Cerebellar nuclear complex (tissue), 1 donor: ENCODE data around the gene VEGFA.

Experiments
- DNase-seq, 2 experiments: peaks; one replicate each; lab custom pipeline; 2025; lab: John Stamatoyannopoulos, UW

VEGFA gene

GRCh38 chr6:43821101-43821886 is 51.3 kb downstream of the VEGFA start:
- no peak for DNase-seq

- no peak for DNase-seq
Measured at GRCh38 chr6:43823390-43823789, 53.4 kb downstream of the VEGFA start.

GRCh38 chr6:43823879-43824702 is 54.1 kb downstream of the VEGFA start:
- DNase-seq: no peak

GRCh38 chr6:43824703-43825064 is 54.7 kb downstream of the VEGFA start:
- no peak for DNase-seq

GRCh38 chr6:43825187-43826115 is 55.4 kb downstream of the VEGFA start:
- no peak for DNase-seq

- no peak for DNase-seq
Measured at GRCh38 chr6:43826730-43827129, 56.7 kb downstream of the VEGFA start.

GRCh38 chr6:43827898-43828297 is 57.9 kb downstream of the VEGFA start:
- DNase-seq: no peak

GRCh38 chr6:43828711-43829110 is 58.7 kb downstream of the VEGFA start:
- DNase-seq: no peak

- DNase-seq: no peak
Measured at GRCh38 chr6:43829470-43829869, 59.5 kb downstream of the VEGFA start.

GRCh38 chr6:43830775-43831174 is 60.8 kb downstream of the VEGFA start:
- no peak for DNase-seq

GRCh38 chr6:43831191-43831590 is 61.2 kb downstream of the VEGFA start:
- DNase-seq: no peak

GRCh38 chr6:43833223-43833995 is 63.4 kb downstream of the VEGFA start:
- DNase-seq: no peak

GRCh38 chr6:43833996-43834390 is 64.0 kb downstream of the VEGFA start:
- no peak for DNase-seq

- no peak for DNase-seq
Measured at GRCh38 chr6:43834528-43835155, 64.6 kb downstream of the VEGFA start.

- DNase-seq: no peak
Measured at GRCh38 chr6:43835872-43836419, 65.9 kb downstream of the VEGFA start.
